ENCODE measurements around the gene FGGY.

The FGGY gene

DNA sequence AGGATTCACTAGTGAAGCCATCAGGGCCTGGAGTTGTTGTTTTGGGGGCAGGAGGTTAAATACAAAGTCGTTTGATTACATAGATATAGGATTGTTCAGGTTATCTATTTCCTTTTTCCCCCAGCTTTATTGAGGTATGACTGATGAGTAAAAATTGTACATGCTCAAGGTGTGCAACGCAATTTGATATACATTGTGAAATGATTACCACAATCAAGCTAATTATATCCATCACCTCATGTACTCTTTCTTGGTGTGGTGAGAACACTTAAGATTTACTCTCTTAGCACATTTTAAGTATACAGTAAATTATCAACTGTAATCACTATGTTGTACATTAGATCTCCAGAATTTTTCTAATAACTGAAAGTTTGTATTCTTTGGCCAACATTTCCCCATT, 6.0 kb downstream of the FGGY start:
- Histone ChIP-seq H3K9ac (ENCODE audit: low read depth, low read length) (no peak overlapping the region), H3K27ac (ENCODE audit: low read length) (no peak overlapping the region), H3K9me3 (ENCODE audit: insufficient read depth, low read depth, low read length) (no peaks in the 10 kb centered on the region; the same call in 1 of the 2 replicates), H3K27me3 (ENCODE audit: insufficient read depth, low read length) (no peaks in the 10 kb centered on the region), H3K4me1 (ENCODE audit: insufficient read depth, low read length) (peaks cover 7% of the 10 kb centered on the region), H3K4me3 (ENCODE audit: low read length) (no peak overlapping the region), H3K36me3 (ENCODE audit: insufficient read depth, low read depth, low read length) (0 out of 2 replicates have a peak, but pooled peaks cover 4% of the 10 kb centered on the region)

GRCh38 chr1:59305188-59305587, 8.3 kb downstream of the FGGY start:
- H3K27me3 ChIP-seq (ENCODE audit: insufficient read depth, low read length), result no peaks in the 10 kb centered on the region
- H3K9me3 ChIP-seq (ENCODE audit: insufficient read depth, low read depth, low read length), result no peaks in the 10 kb centered on the region; the same call in 1 of the 2 replicates
- H3K4me1 ChIP-seq (ENCODE audit: insufficient read depth, low read length), result peaks cover 5% of the 10 kb centered on the region; the same call in 1 of the 2 replicates
- no peak overlapping the region for H3K27ac ChIP-seq (ENCODE audit: low read length)
- 0 out of 2 replicates have a peak, but pooled peaks cover 4% of the 10 kb centered on the region for H3K36me3 ChIP-seq (ENCODE audit: insufficient read depth, low read depth, low read length)
- H3K4me3 ChIP-seq (ENCODE audit: low read length), result no peak overlapping the region
- no peak overlapping the region for H3K9ac ChIP-seq (ENCODE audit: low read depth, low read length)

DNA sequence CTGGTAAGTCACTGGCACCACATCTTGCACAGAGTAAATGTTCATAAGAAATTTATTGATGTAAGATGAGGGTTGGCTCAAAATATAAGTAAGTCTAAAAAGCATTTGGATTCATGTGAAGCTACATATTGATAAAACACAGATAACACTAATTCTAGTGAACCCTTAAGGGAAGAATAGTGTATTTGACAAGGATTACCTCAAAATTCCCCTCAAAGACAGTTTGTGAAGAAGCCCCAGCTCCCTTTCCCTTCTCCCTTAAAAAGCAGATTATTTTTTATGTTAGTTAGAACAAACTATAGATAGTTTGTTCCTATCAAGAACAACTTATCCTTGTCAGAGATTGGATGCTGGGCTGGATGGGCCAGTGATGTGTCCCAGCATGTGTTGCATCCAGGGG, 10.7 kb downstream of the FGGY start:
- H3K27me3 ChIP-seq (ENCODE audit: insufficient read depth, low read length), result no peaks in the 10 kb centered on the region
- H3K27ac ChIP-seq (ENCODE audit: low read length), result no peak overlapping the region
- no peak overlapping the region for H3K4me3 ChIP-seq (ENCODE audit: low read length)
- no peak overlapping the region for H3K9ac ChIP-seq (ENCODE audit: low read depth, low read length)
- peaks cover 9% of the 10 kb centered on the region; the same call in 1 of the 2 replicates for H3K4me1 ChIP-seq (ENCODE audit: insufficient read depth, low read length)
- no peaks in the 10 kb centered on the region; the same call in 1 of the 2 replicates for H3K9me3 ChIP-seq (ENCODE audit: insufficient read depth, low read depth, low read length)
- no peaks in the 10 kb centered on the region for H3K36me3 ChIP-seq (ENCODE audit: insufficient read depth, low read depth, low read length)

- no peak overlapping the region for H3K4me3 ChIP-seq (ENCODE audit: low read length)
- H3K4me1 ChIP-seq (ENCODE audit: insufficient read depth, low read length), result peaks cover 9% of the 10 kb centered on the region; the same call in 1 of the 2 replicates
- H3K36me3 ChIP-seq (ENCODE audit: insufficient read depth, low read depth, low read length), result no peaks in the 10 kb centered on the region
- H3K27me3 ChIP-seq (ENCODE audit: insufficient read depth, low read length), result no peaks in the 10 kb centered on the region
- no peak overlapping the region for H3K9ac ChIP-seq (ENCODE audit: low read depth, low read length)
- H3K9me3 ChIP-seq (ENCODE audit: insufficient read depth, low read depth, low read length), result no peaks in the 10 kb centered on the region; the same call in 1 of the 2 replicates
- no peak overlapping the region for H3K27ac ChIP-seq (ENCODE audit: low read length)
These were observed 11.9 kb downstream of the FGGY start for GRCh38 chr1:59308839-59309238.

DNA sequence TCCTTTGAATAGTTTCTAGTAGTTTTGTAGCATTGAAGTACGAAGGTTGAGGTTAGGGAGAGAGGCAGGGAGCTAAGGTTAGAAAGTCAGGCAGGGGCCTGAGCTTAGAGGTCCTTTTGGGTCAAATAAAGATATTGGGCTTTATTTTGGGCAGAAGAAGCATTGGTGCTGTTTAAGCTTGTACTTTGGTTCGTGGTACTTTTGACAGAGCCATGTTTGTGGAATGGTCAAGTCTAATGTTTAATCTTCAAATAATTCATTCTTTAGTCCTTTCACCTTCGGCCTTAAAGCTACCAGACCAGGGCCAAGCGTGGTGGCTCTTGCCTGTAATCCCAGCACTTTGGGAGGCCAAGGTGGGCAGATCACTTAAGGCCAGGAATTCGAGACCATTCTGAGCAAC, 12.5 kb downstream of the FGGY start:
- Histone ChIP-seq H3K4me1 (ENCODE audit: insufficient read depth, low read length) (peaks cover 9% of the 10 kb centered on the region; the same call in 1 of the 2 replicates), H3K27me3 (ENCODE audit: insufficient read depth, low read length) (no peaks in the 10 kb centered on the region), H3K9me3 (ENCODE audit: insufficient read depth, low read depth, low read length) (no peaks in the 10 kb centered on the region; the same call in 1 of the 2 replicates), H3K9ac (ENCODE audit: low read depth, low read length) (no peak overlapping the region), H3K36me3 (ENCODE audit: insufficient read depth, low read depth, low read length) (no peaks in the 10 kb centered on the region), H3K27ac (ENCODE audit: low read length) (no peak overlapping the region), H3K4me3 (ENCODE audit: low read length) (no peak overlapping the region)

GRCh38 chr1:59309795-59310548, 13.1 kb downstream of the FGGY start:
- Histone ChIP-seq H3K27me3 (ENCODE audit: insufficient read depth, low read length) (no peaks in the 10 kb centered on the region), H3K4me3 (ENCODE audit: low read length) (no peak overlapping the region), H3K36me3 (ENCODE audit: insufficient read depth, low read depth, low read length) (no peaks in the 10 kb centered on the region), H3K9me3 (ENCODE audit: insufficient read depth, low read depth, low read length) (no peaks in the 10 kb centered on the region; the same call in 1 of the 2 replicates), H3K9ac (ENCODE audit: low read depth, low read length) (no peak overlapping the region), H3K27ac (ENCODE audit: low read length) (no peak overlapping the region), H3K4me1 (ENCODE audit: insufficient read depth, low read length) (peaks cover 9% of the 10 kb centered on the region; the same call in 1 of the 2 replicates)

GRCh38 chr1:59310549-59311250, 13.8 kb downstream of the FGGY start:
- H3K9me3 ChIP-seq (ENCODE audit: insufficient read depth, low read depth, low read length), result no peaks in the 10 kb centered on the region
- no peaks in the 10 kb centered on the region for H3K36me3 ChIP-seq (ENCODE audit: insufficient read depth, low read depth, low read length)
- no peak overlapping the region for H3K9ac ChIP-seq (ENCODE audit: low read depth, low read length)
- H3K27me3 ChIP-seq (ENCODE audit: insufficient read depth, low read length), result no peaks in the 10 kb centered on the region
- H3K4me1 ChIP-seq (ENCODE audit: insufficient read depth, low read length), result peaks cover 9% of the 10 kb centered on the region; the same call in 1 of the 2 replicates
- no peak overlapping the region for H3K27ac ChIP-seq (ENCODE audit: low read length)
- no peak overlapping the region for H3K4me3 ChIP-seq (ENCODE audit: low read length)

GRCh38 chr1:59314776-59315528, 18.1 kb downstream of the FGGY start:
- Histone ChIP-seq H3K9ac (ENCODE audit: low read depth, low read length) (no peak overlapping the region), H3K27me3 (ENCODE audit: insufficient read depth, low read length) (no peaks in the 10 kb centered on the region), H3K36me3 (ENCODE audit: insufficient read depth, low read depth, low read length) (no peaks in the 10 kb centered on the region), H3K4me3 (ENCODE audit: low read length) (no peak overlapping the region), H3K4me1 (ENCODE audit: insufficient read depth, low read length) (peaks cover 15% of the 10 kb centered on the region; the same call in 1 of the 2 replicates), H3K9me3 (ENCODE audit: insufficient read depth, low read depth, low read length) (no peaks in the 10 kb centered on the region), H3K27ac (ENCODE audit: low read length) (no peak overlapping the region)

- Histone ChIP-seq H3K36me3 (ENCODE audit: insufficient read depth, low read depth, low read length) (no peaks in the 10 kb centered on the region), H3K4me1 (ENCODE audit: insufficient read depth, low read length) (peaks cover 9% of the 10 kb centered on the region; the same call in 1 of the 2 replicates), H3K9me3 (ENCODE audit: insufficient read depth, low read depth, low read length) (no peaks in the 10 kb centered on the region), H3K27me3 (ENCODE audit: insufficient read depth, low read length) (no peaks in the 10 kb centered on the region), H3K27ac (ENCODE audit: low read length) (no peak overlapping the region), H3K9ac (ENCODE audit: low read depth, low read length) (no peak overlapping the region), H3K4me3 (ENCODE audit: low read length) (no peak overlapping the region)
These were observed 18.9 kb downstream of the FGGY start for GRCh38 chr1:59315529-59316463.

GRCh38 chr1:59316497-59317128, 19.7 kb downstream of the FGGY start:
- H3K27me3 ChIP-seq (ENCODE audit: insufficient read depth, low read length), result no peaks in the 10 kb centered on the region
- no peak overlapping the region for H3K9ac ChIP-seq (ENCODE audit: low read depth, low read length)
- peaks cover 9% of the 10 kb centered on the region; the same call in 1 of the 2 replicates for H3K4me1 ChIP-seq (ENCODE audit: insufficient read depth, low read length)
- H3K27ac ChIP-seq (ENCODE audit: low read length), result no peak overlapping the region
- no peaks in the 10 kb centered on the region for H3K9me3 ChIP-seq (ENCODE audit: insufficient read depth, low read depth, low read length)
- H3K36me3 ChIP-seq (ENCODE audit: insufficient read depth, low read depth, low read length), result no peaks in the 10 kb centered on the region
- H3K4me3 ChIP-seq (ENCODE audit: low read length), result no peak overlapping the region

All from iPS-20b (cell line).